SHP77 (cell line): ENCODE data around the gene ACADL.
"Not testable (repeated sequence)": the region's sequence is repeated elsewhere in the genome, so short reads cannot be mapped to it uniquely, and the experiment has no call there.

ENCODE experiments used
- DNase-seq, 2 experiments: peaks; one replicate each; lab custom pipeline; 2025; lab: John Stamatoyannopoulos, UW

The ACADL gene

GRCh38 chr2:210199854-210200253 lies 25.4 kb downstream of the ACADL start:
- no peak for DNase-seq

- DNase-seq: peak in 1 of 2 experiments; percentile 15
These were observed 26.0 kb downstream of the ACADL start for GRCh38 chr2:210199186-210199765.

- DNase-seq: no peak
These were observed 26.9 kb downstream of the ACADL start for GRCh38 chr2:210198326-210198725.

GRCh38 chr2:210197720-210198119 lies 27.5 kb downstream of the ACADL start:
- no peak for DNase-seq

GRCh38 chr2:210195101-210195852 lies 30.0 kb downstream of the ACADL start:
- peak; percentile 47 to 64 for DNase-seq

- no peak for DNase-seq
These were observed 34.9 kb downstream of the ACADL start for GRCh38 chr2:210190345-210190744.

GRCh38 chr2:210189452-210190138 lies 35.7 kb downstream of the ACADL start:
- no peak for DNase-seq

- no peak for DNase-seq
These were observed 36.5 kb downstream of the ACADL start for GRCh38 chr2:210188755-210189154.

- no peak for DNase-seq
These were observed 37.1 kb downstream of the ACADL start for GRCh38 chr2:210188190-210188589.

- DNase-seq: not testable (repeated sequence)
These were observed 41.3 kb downstream of the ACADL start for GRCh38 chr2:210183936-210184335.

GRCh38 chr2:210181606-210182088 lies 43.6 kb downstream of the ACADL start:
- peak; percentile 60 to 64 for DNase-seq

- DNase-seq: not testable (repeated sequence)
These were observed 44.1 kb downstream of the ACADL start for GRCh38 chr2:210181033-210181605.

- DNase-seq: no peak
These were observed 44.8 kb downstream of the ACADL start for GRCh38 chr2:210180477-210180876.

- no peak for DNase-seq
These were observed 45.8 kb downstream of the ACADL start for GRCh38 chr2:210179351-210179990.

- DNase-seq: no peak
These were observed 47.5 kb downstream of the ACADL start for GRCh38 chr2:210177769-210178168.

GRCh38 chr2:210177115-210177514 lies 48.1 kb downstream of the ACADL start:
- not testable (repeated sequence) for DNase-seq

GRCh38 chr2:210174086-210174485 lies 51.2 kb downstream of the ACADL start:
- DNase-seq: no peak

GRCh38 chr2:210172219-210172575 lies 53.0 kb downstream of the ACADL start:
- DNase-seq: no peak

GRCh38 chr2:210171309-210172218 lies 53.7 kb downstream of the ACADL start, which contains the start of gene KANSL1L:
TSS of gene KANSL1L (minus strand) at chr2:210171409. CDS start at chr2:210154582, 16,827 bp downstream.
- DNase-seq: peak; percentile 88 to 94

GRCh38 chr2:210170446-210171303 lies 54.6 kb downstream of the ACADL start:
- peak; percentile 91 for DNase-seq
